Trophoblast cell (in vitro differentiated cells and primary cell): Measurements from ENCODE around the gene NPAS1.

ENCODE experiments used
- DNase-seq, 2 donors: peaks; one replicate each; pipeline ENCODE4 v3.0.0-alpha.2; 2016
- H2AFZ ChIP-seq: 2 replicates; pipeline ENCODE4 v1.6.1; 2013; ENCODE audit warnings: low read length, moderate library complexity, mild to moderate bottlenecking; ENCODE audit not compliant: insufficient read depth, poor library complexity
- H2AK5ac ChIP-seq: 2 replicates; pipeline ENCODE4 v1.6.1; 2013; ENCODE audit warnings: mild to moderate bottlenecking, low read length
- H2BK120ac ChIP-seq: 2 replicates; pipeline ENCODE4 v1.6.1; 2013; ENCODE audit warnings: low read length, mild to moderate bottlenecking, moderate library complexity; ENCODE audit not compliant: insufficient read depth, poor library complexity
- H2BK12ac ChIP-seq: 2 replicates; pipeline ENCODE4 v1.6.1; 2013; ENCODE audit warnings: mild to moderate bottlenecking, low read length, moderate library complexity
- H2BK5ac ChIP-seq: 2 replicates; pipeline ENCODE4 v1.6.1; 2013; ENCODE audit warnings: low read length, low read depth, moderate library complexity, mild to moderate bottlenecking; ENCODE audit not compliant: poor library complexity
- H3K14ac ChIP-seq: 2 replicates; pipeline ENCODE4 v1.6.1; 2013; ENCODE audit warnings: mild to moderate bottlenecking, low read length
- H3K18ac ChIP-seq: 2 replicates; pipeline ENCODE4 v1.6.1; 2013; ENCODE audit warnings: mild to moderate bottlenecking, low read length
- H3K23ac ChIP-seq: 2 replicates; pipeline ENCODE4 v1.6.1; 2013; ENCODE audit warnings: low read length
- H3K27ac ChIP-seq: 2 replicates; pipeline ENCODE4 v1.5.1; 2013; ENCODE audit warnings: low read depth, mild to moderate bottlenecking, inconsistent platforms, low read length, moderate library complexity
- H3K27me3 ChIP-seq: 2 replicates; pipeline ENCODE4 v1.6.1; 2013; ENCODE audit warnings: inconsistent platforms, mild to moderate bottlenecking, low read length, moderate library complexity; ENCODE audit not compliant: insufficient read depth
- H3K36me3 ChIP-seq, 2 experiments: 1 replicate in 1 of 2; 2 replicates in 1 of 2; pipeline ENCODE4 v1.6.1; 2013; ENCODE audit warnings: low read length in 2 of 2, mild to moderate bottlenecking in 2 of 2, moderate library complexity in 1 of 2; ENCODE audit not compliant: insufficient read depth in 2 of 2, control insufficient read depth in 1 of 2
- H3K4ac ChIP-seq: 2 replicates; pipeline ENCODE4 v1.6.1; 2013; ENCODE audit warnings: low read depth, mild to moderate bottlenecking, low read length, moderate library complexity
- H3K4me1 ChIP-seq, 2 experiments: 1 replicate in 1 of 2; 2 replicates in 1 of 2; pipeline ENCODE4 v1.6.1; 2013; ENCODE audit warnings: low read length in 2 of 2, mild to moderate bottlenecking in 2 of 2, moderate library complexity in 1 of 2; ENCODE audit not compliant: insufficient read depth in 2 of 2, control insufficient read depth in 1 of 2
- H3K4me2 ChIP-seq: 2 replicates; pipeline ENCODE4 v1.6.1; 2013; ENCODE audit warnings: inconsistent platforms, mild to moderate bottlenecking, low read length, moderate library complexity
- H3K4me3 ChIP-seq: 2 replicates; pipeline ENCODE4 v1.5.1; 2013; ENCODE audit warnings: mild to moderate bottlenecking, low read depth, low read length, inconsistent platforms
- H3K79me1 ChIP-seq: one replicate; pipeline ENCODE4 v1.6.1; 2013; ENCODE audit warnings: low read length
- H3K79me2 ChIP-seq: 2 replicates; pipeline ENCODE4 v1.6.1; 2013; ENCODE audit warnings: low read length, mild to moderate bottlenecking; ENCODE audit not compliant: control insufficient read depth, insufficient read depth, poor library complexity
- H3K9ac ChIP-seq: 2 replicates; pipeline ENCODE4 v1.6.1; 2013; ENCODE audit warnings: mild to moderate bottlenecking, low read length
- H3K9me3 ChIP-seq: 2 replicates; pipeline ENCODE4 v1.6.1; 2013; ENCODE audit warnings: low read depth, mild to moderate bottlenecking, control low read depth, inconsistent platforms, low read length; ENCODE audit not compliant: insufficient read depth
- H4K12ac ChIP-seq: 2 replicates; pipeline ENCODE4 v1.6.1; 2013; ENCODE audit warnings: low read depth, mild to moderate bottlenecking, low read length, moderate library complexity
- H4K8ac ChIP-seq: 2 replicates; pipeline ENCODE4 v1.6.1; 2013; ENCODE audit warnings: low read depth, mild to moderate bottlenecking, low read length, moderate library complexity
- H4K91ac ChIP-seq: one replicate; pipeline ENCODE4 v1.6.1; 2013; ENCODE audit warnings: low read depth, mild to moderate bottlenecking, low read length, moderate library complexity
- whole genome bisulfite sequencing: extraction: QIAGEN DNeasy Blood & Tissue Kit; methylation state at CpG from one replicate; pipeline ENCODE4 v1.1.7; 2013; ENCODE audit warnings: missing lambda C conversion rate; ENCODE audit not compliant: insufficient read length, insufficient coverage; ENCODE audit errors: extremely low coverage; 5-methylcytosine and 5-hydroxymethylcytosine counted together

The NPAS1 gene

DNA sequence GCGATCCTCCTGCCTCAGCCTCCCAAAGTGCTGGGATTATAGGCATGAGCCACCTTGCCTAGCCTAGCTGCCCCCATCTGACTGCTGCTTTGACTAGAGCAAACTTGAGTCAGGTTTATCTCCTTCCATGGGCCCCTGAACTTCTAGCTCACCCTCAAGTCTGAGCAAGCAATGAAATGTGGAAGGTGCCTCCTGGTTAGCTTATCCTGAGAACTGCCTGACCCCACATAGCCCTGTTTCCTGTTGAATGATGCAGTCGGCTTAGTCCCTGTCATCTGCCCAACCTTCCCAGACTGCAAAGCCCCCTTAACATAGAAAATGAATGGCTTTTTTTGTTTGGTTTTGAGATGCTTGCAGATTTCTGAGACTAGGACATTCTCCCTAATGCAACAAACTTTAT is 37.7 kb downstream of the NPAS1 start:
- Histone ChIP-seq H3K9ac (no peak overlapping the region), H3K79me1 (no peaks in the 10 kb centered on the region)
- no CpG with 5 or more reads among the region's 2 CpGs for WGBS

DNA sequence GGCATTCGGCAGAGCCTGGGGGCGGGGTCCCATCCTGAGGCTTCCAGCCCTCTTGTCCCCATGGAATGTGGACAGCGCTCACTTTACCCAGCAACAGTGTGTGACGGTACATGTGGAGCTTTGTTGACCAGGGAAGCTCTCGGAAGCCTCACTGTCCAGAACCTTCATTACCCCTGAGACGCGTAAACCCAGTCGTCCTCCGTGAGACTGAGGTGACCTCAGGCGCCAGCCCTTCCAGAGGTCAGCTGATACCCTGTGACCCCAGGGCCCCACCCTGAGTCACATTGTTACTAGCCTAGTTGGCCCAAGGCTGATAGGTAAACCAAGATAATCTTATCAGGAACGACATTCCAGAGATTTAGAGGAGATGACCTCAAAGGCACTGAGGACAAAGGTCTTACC is 39.0 kb downstream of the NPAS1 start:
- Histone ChIP-seq H3K36me3 (no peaks in the 10 kb centered on the region), H3K79me1 (peaks cover 2% of the 10 kb centered on the region), H2AFZ (no peak overlapping the region), H3K4me2 (peak overlapping the region; percentile 22), H3K79me2 (no peaks in the 10 kb centered on the region), H4K12ac (no peak overlapping the region), H2BK12ac (no peak overlapping the region), H3K9ac (no peak overlapping the region), H3K4me1 (peaks cover 18 to 20% of the 10 kb centered on the region in 2 experiments), H4K91ac (no peak overlapping the region), H3K4me3 (peak overlapping the region; percentile 50), H2AK5ac (no peak overlapping the region), H3K23ac (no peak overlapping the region), H2BK120ac (no peak overlapping the region), H2BK5ac (no peak overlapping the region), H4K8ac (no peak overlapping the region), H3K14ac (no peak overlapping the region), H3K9me3 (no peaks in the 10 kb centered on the region), H3K4ac (no peak overlapping the region), H3K18ac (no peak overlapping the region), H3K27me3 (no peaks in the 10 kb centered on the region), H3K27ac (peak overlapping the region; percentile 4)
- DNase-seq, result peak; percentile 90 to 96
- WGBS, result no CpG with 5 or more reads among the region's 11 CpGs

More for the DNA sequence above, 37.7 kb downstream of the NPAS1 start:
- H2BK5ac ChIP-seq, result no peak overlapping the region
- H4K8ac ChIP-seq, result no peak overlapping the region
- peak overlapping the region; percentile 81 for H3K23ac ChIP-seq
- H3K4me1 ChIP-seq, result peaks cover 13 to 15% of the 10 kb centered on the region in 2 experiments
- H3K27ac ChIP-seq, result no peak overlapping the region
- H2BK120ac ChIP-seq, result no peak overlapping the region
- H3K4me2 ChIP-seq, result no peak overlapping the region
- H4K12ac ChIP-seq, result no peak overlapping the region
- H3K9me3 ChIP-seq, result no peaks in the 10 kb centered on the region
- no peak overlapping the region for H2AK5ac ChIP-seq
- no peak overlapping the region for H3K14ac ChIP-seq
- no peaks in the 10 kb centered on the region for H3K36me3 ChIP-seq
- H2BK12ac ChIP-seq, result peak overlapping the region; percentile 1
- no peaks in the 10 kb centered on the region for H3K79me2 ChIP-seq
- H3K4ac ChIP-seq, result no peak overlapping the region
- no peak for DNase-seq
- no peak overlapping the region for H2AFZ ChIP-seq
- no peak overlapping the region for H3K18ac ChIP-seq
- no peaks in the 10 kb centered on the region for H3K27me3 ChIP-seq
- H3K4me3 ChIP-seq, result no peak overlapping the region
- H4K91ac ChIP-seq, result no peak overlapping the region

DNA sequence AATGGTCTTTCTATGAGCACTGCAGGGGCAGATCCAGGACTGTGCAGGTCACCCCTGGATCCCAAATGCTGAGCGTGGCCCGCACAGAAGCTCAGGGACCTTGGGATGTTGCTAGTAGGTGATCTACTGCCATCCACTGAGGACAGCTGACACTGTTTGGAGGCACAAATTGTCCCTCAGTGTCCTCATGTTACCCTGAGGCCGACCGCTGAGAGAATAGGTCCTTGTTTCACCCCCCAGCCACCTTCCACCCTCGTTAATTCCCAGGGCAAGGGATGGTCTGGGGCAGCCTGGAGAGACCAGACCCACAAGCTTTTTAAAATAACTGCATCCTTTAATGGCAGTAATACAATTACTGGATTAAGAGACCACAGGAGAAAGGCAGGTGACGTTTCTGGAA is 44.2 kb downstream of the NPAS1 start:
- no peak overlapping the region for H4K8ac ChIP-seq
- H3K4me1 ChIP-seq, result peaks cover 8 to 10% of the 10 kb centered on the region in 2 experiments
- no peak overlapping the region for H3K9ac ChIP-seq
- no peak overlapping the region for H3K18ac ChIP-seq
- no peaks in the 10 kb centered on the region for H3K9me3 ChIP-seq
- no peak overlapping the region for H3K4me2 ChIP-seq
- no peak overlapping the region for H2BK5ac ChIP-seq
- H3K4ac ChIP-seq, result no peak overlapping the region
- WGBS, result no CpG with 5 or more reads among the region's 6 CpGs
- no peaks in the 10 kb centered on the region for H3K27me3 ChIP-seq
- H3K79me1 ChIP-seq, result peaks cover 2% of the 10 kb centered on the region
- H2BK12ac ChIP-seq, result no peak overlapping the region
- H3K36me3 ChIP-seq, result peaks cover 40 to 41% of the 10 kb centered on the region in 2 experiments
- H3K79me2 ChIP-seq, result no peaks in the 10 kb centered on the region
- no peak overlapping the region for H3K4me3 ChIP-seq
- no peak for DNase-seq
- no peak overlapping the region for H3K14ac ChIP-seq
- H4K91ac ChIP-seq, result no peak overlapping the region
- no peak overlapping the region for H2AFZ ChIP-seq
- no peak overlapping the region for H2AK5ac ChIP-seq
- H4K12ac ChIP-seq, result no peak overlapping the region
- no peak overlapping the region for H3K27ac ChIP-seq
- H3K23ac ChIP-seq, result no peak overlapping the region
- H2BK120ac ChIP-seq, result no peak overlapping the region

DNA sequence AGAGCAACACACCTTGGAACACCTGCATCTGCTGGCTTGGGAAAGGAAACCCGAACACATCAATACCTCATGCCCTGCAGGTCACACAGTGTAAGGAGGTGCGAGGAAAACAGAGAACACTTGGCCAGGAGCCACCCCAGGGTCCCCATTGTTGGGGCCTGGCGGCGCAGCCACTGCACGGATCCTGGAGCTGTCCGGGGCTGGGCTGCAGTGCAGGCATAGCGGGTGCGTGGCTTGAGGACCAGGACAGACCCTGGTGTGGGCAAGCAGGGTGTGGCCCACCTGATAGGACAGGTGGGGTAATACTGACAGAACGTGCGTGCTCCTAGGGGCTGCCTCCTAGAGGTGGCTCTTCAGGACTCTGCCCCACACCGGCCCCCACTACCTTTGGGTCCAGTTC is 45.6 kb downstream of the NPAS1 start:
- no peak overlapping the region for H2AK5ac ChIP-seq
- H3K4me3 ChIP-seq, result no peak overlapping the region
- H3K14ac ChIP-seq, result no peak overlapping the region
- H4K8ac ChIP-seq, result no peak overlapping the region
- H2BK12ac ChIP-seq, result no peak overlapping the region
- H3K18ac ChIP-seq, result no peak overlapping the region
- H3K23ac ChIP-seq, result no peak overlapping the region
- H4K12ac ChIP-seq, result no peak overlapping the region
- H3K27ac ChIP-seq, result no peak overlapping the region
- no peak overlapping the region for H2AFZ ChIP-seq
- H3K4ac ChIP-seq, result no peak overlapping the region
- peaks cover 6 to 10% of the 10 kb centered on the region in 2 experiments for H3K4me1 ChIP-seq
- no peak overlapping the region for H2BK120ac ChIP-seq
- H2BK5ac ChIP-seq, result no peak overlapping the region
- peaks cover 2% of the 10 kb centered on the region for H3K79me1 ChIP-seq
- H3K36me3 ChIP-seq, result peaks cover 51 to 53% of the 10 kb centered on the region in 2 experiments
- no peaks in the 10 kb centered on the region for H3K79me2 ChIP-seq
- no peak overlapping the region for H4K91ac ChIP-seq
- no peak overlapping the region for H3K4me2 ChIP-seq
- no peak for DNase-seq
- WGBS, result no CpG with 5 or more reads among the region's 11 CpGs
- no peak overlapping the region for H3K9ac ChIP-seq
- no peaks in the 10 kb centered on the region for H3K9me3 ChIP-seq
- H3K27me3 ChIP-seq, result no peaks in the 10 kb centered on the region
